Measurements from ENCODE around the gene SPEG. TPM values are rescaled to one million over a fixed set of nuclear protein-coding genes. Genes with fewer than 3 reads are reported as not detected.
"Not testable (repeated sequence)": the region's sequence is repeated elsewhere in the genome, so short reads cannot be mapped to it uniquely, and the experiment has no call there.

Gene SPEG
- total and polyA plus RNA-seq, 4 donors = 81.6 to 1,108 (median 357) TPM

DNA sequence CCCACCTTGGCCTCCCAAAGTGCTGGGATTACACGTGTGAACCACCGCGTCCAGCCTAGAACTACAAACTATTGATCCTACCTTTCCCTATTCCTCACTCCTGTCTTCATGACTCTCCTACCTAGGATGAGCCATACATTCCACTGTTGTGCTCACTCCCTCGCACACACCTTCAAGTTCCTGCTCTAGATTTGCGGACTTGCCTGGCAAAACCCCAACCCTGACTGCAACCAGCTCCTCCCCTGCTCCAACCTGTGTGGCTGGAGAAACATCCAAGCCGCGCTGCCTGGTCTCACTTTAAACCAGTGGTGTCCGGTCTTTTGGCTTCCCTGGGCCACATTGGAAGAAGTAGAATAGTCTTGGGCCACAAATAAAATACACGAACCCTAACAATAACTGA lies 41.9 kb upstream of the SPEG start:
- ATAC-seq (ENCODE audit: low FRiP score) (no peak), DNase-seq (peak in 1 of 2 donors; percentile 45)
- H3K9me3 ChIP-seq (ENCODE audit: control insufficient read depth, low read length) = no peaks in the 10 kb centered on the region
- WGBS, 2 donors = 89 to 90% methylated on average over 9 of the region's 9 CpGs
- H3K4me1 ChIP-seq (ENCODE audit: control insufficient read depth in 1 of 2, insufficient read depth in 2 of 2, low read length in 2 of 2) = no peaks in the 10 kb centered on the region
- H3K4me3 ChIP-seq (ENCODE audit: low read length in 2 of 2) = no peak overlapping the region
- intact Hi-C loops (cut with DNase I) = no loop called here
- H3K36me3 ChIP-seq (ENCODE audit: control insufficient read depth in 1 of 2, insufficient read depth in 2 of 2, low read length in 1 of 2) = no peaks in the 10 kb centered on the region
- H3K27me3 ChIP-seq (ENCODE audit: control insufficient read depth in 1 of 2, insufficient read depth in 2 of 2, low read length in 1 of 2) = no peaks in the 10 kb centered on the region
- H3K27ac ChIP-seq (ENCODE audit: low read depth in 1 of 2, low read length in 2 of 2) = no peak overlapping the region

DNA sequence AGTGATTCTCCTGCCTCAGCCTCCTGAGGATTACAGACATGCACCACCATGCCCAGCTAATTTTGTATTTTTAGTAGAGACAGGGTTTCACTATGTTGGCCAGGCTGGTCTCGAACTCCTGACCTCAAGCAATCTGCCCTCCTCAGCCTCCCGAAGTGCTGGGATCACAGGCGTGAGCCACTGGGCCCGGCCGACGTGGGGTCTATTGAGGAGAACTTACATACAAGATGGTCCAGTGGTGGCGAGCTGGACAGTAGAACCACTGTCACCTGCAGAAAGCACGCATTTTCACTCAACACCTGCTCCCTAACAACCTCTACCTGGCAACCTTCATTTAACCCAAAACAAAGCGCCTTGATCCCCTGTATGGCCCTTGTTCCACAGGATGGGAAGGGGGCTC lies 39.6 kb upstream of the SPEG start:
- ATAC-seq (ENCODE audit: low FRiP score); intact Hi-C loops (cut with DNase I); H3K9me3 ChIP-seq (ENCODE audit: control insufficient read depth, low read length); H3K4me1 ChIP-seq (ENCODE audit: control insufficient read depth in 1 of 2, insufficient read depth in 2 of 2, low read length in 2 of 2); H3K36me3 ChIP-seq (ENCODE audit: control insufficient read depth in 1 of 2, insufficient read depth in 2 of 2, low read length in 1 of 2); H3K4me3 ChIP-seq (ENCODE audit: low read length in 2 of 2); H3K27ac ChIP-seq (ENCODE audit: low read depth in 1 of 2, low read length in 2 of 2); H3K27me3 ChIP-seq (ENCODE audit: control insufficient read depth in 1 of 2, insufficient read depth in 2 of 2, low read length in 1 of 2): not testable (repeated sequence)
- 96% methylated on average over 9 of the region's 9 CpGs for WGBS, 2 donors
- DNase-seq = peak in 1 of 2 donors; percentile 33

DNA sequence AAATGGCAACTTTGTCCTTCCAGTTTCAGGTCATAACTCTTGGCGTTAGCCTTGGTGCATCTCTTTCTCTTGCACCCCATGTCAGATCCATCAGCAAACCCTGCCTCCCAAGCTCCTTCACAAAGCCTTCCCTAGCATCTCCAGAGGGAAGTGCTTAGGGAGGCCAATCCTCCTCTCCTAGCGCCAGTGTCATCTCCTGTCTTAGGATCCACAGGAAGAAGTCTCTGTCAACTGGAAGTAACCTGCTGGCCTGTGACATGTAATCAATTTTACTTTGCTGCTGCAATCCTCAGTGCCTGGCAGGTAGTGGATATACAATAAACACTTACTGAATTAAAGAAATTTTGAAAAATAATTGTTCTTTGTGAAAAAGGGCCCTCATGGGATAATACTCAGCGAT lies 39.0 kb upstream of the SPEG start:
- Histone ChIP-seq H3K27me3 (ENCODE audit: control insufficient read depth in 1 of 2, insufficient read depth in 2 of 2, low read length in 1 of 2) (no peaks in the 10 kb centered on the region), H3K9me3 (ENCODE audit: control insufficient read depth, low read length) (no peaks in the 10 kb centered on the region), H3K27ac (ENCODE audit: low read depth in 1 of 2, low read length in 2 of 2) (no peak overlapping the region), H3K36me3 (ENCODE audit: control insufficient read depth in 1 of 2, insufficient read depth in 2 of 2, low read length in 1 of 2) (no peaks in the 10 kb centered on the region), H3K4me3 (ENCODE audit: low read length in 2 of 2) (no peak overlapping the region), H3K4me1 (ENCODE audit: control insufficient read depth in 1 of 2, insufficient read depth in 2 of 2, low read length in 2 of 2) (no peaks in the 10 kb centered on the region)
- DNase-seq (peak in 1 of 2 donors; percentile 5), ATAC-seq (ENCODE audit: low FRiP score) (no peak)
- intact Hi-C loops (cut with DNase I) = no loop called here
- WGBS, 2 donors = 95% methylated on average over 3 of the region's 3 CpGs

DNA sequence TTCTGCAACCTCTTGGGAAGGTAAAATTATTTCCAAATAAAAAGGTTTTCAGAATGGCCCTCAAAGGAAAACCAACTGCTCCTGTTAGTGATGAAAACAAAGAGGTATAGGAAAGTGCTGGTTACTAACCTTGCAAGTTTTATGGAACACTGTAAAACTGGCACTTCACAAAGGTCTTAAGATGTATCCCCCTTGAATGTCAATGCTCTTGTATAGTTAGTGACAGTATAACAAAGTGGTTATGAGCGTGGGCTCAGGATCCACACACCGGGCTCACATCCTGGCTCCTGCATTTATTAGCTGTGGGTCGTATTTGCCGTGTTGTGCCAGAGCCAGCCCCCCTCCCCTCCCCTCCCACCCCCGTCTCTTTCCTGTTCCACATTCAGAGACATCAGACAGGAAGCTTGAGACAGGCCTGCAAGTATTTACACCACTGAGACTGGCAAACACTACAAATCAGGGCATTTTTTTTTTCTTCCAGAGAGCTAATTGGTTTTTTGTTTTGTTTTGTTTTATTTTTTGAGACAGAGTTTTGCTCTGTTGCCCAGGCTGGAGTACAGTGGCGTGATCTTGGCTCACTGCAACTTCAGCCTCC lies 37.7 kb upstream of the SPEG start:
- intact Hi-C loops (cut with DNase I) = no loop called here
- 70 to 76% methylated on average over 6 of the region's 6 CpGs for WGBS, 2 donors
- H3K27ac ChIP-seq (ENCODE audit: low read depth in 1 of 2, low read length in 2 of 2) = no peak overlapping the region
- DNase-seq (peak in 1 of 2 donors; percentile 5), ATAC-seq (ENCODE audit: low FRiP score) (no peak)
- H3K27me3 ChIP-seq (ENCODE audit: control insufficient read depth in 1 of 2, insufficient read depth in 2 of 2, low read length in 1 of 2) = no peaks in the 10 kb centered on the region
- no peak overlapping the region for H3K4me3 ChIP-seq (ENCODE audit: low read length in 2 of 2)
- no peaks in the 10 kb centered on the region for H3K4me1 ChIP-seq (ENCODE audit: control insufficient read depth in 1 of 2, insufficient read depth in 2 of 2, low read length in 2 of 2)
- no peaks in the 10 kb centered on the region for H3K36me3 ChIP-seq (ENCODE audit: control insufficient read depth in 1 of 2, insufficient read depth in 2 of 2, low read length in 1 of 2)
- no peaks in the 10 kb centered on the region for H3K9me3 ChIP-seq (ENCODE audit: control insufficient read depth, low read length)

DNA sequence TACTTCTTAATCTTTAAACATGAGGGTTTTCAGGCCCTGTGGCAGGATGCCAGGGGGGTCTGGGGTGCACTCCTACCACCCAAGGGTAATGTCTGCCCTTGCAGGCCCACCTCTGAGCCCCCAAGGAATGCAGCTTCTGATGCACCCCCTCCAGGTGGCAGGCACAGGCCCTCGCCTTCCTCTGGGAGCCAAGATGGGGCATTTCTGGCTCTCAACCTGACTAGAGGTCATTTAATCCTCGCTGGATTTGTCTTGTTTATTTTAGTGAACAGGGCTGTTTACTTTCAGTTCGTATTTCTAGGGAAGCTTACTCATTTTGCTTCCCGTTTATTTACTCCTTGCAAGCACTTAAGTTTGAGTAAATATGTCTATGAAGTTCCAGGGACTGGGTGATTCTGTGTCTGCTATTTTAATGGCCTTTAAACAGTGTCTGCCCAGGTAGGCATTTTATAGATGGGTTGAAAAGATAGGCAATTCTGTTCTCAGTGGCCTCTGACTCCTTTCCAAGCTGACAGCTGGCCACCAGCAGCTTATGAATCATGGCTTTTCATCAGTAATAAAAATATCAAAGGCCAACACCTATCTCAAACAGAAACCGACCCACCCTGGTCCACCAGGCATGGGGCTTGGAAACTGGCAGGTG lies 35.8 kb upstream of the SPEG start:
- peak in 1 of 2 donors; percentile 71 for DNase-seq
- no peaks in the 10 kb centered on the region for H3K4me1 ChIP-seq (ENCODE audit: control insufficient read depth in 1 of 2, insufficient read depth in 2 of 2, low read length in 2 of 2)
- no peak overlapping the region for H3K4me3 ChIP-seq (ENCODE audit: low read length in 2 of 2)
- no peaks in the 10 kb centered on the region for H3K27me3 ChIP-seq (ENCODE audit: control insufficient read depth in 1 of 2, insufficient read depth in 2 of 2, low read length in 1 of 2)
- ATAC-seq (ENCODE audit: low FRiP score) = no peak
- no peaks in the 10 kb centered on the region for H3K36me3 ChIP-seq (ENCODE audit: control insufficient read depth in 1 of 2, insufficient read depth in 2 of 2, low read length in 1 of 2)
- H3K9me3 ChIP-seq (ENCODE audit: control insufficient read depth, low read length) = no peaks in the 10 kb centered on the region
- intact Hi-C loops (cut with DNase I) = no loop called here
- H3K27ac ChIP-seq (ENCODE audit: low read depth in 1 of 2, low read length in 2 of 2) = no peak overlapping the region
- WGBS, 2 donors = 66 to 67% methylated on average over 5 of the region's 5 CpGs

DNA sequence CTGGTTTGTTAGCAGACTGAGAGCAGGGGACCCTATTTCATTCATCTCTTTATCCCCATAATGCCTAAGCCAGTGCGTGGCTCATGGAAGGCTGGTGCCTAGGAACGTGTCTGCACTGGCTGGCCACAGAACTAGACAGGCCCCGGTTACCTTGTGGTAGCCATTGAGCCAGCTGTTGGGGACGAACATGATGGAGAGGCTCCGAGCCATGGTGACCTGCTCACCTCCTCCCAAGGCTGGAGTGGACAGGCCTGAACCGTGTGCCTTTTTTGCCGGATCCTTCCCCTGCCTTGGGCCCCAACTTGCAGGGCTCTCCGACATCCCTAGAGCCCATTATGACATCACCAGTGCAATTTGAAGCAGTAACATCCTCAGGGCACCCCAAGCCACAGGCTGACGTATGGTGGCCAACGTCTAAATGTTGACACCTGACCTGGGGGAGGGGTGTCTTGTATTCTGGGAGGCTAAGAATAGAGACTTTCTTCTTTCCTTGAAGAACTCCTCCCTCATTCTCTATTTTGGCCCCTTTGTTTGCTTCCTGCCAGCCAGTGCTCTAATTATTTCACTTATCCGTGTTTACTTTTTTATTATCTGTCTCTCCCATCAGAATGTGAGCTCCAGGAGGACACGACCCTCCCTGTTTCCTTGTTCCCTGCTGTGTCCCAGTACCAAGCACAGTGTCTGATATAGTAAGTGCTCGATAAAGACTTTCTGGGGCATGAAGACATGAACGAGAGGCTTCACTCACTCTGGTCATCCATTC lies 34.7 kb upstream of the SPEG start:
- 77 to 80% methylated on average over 14 of the region's 14 CpGs for WGBS, 2 donors

DNA sequence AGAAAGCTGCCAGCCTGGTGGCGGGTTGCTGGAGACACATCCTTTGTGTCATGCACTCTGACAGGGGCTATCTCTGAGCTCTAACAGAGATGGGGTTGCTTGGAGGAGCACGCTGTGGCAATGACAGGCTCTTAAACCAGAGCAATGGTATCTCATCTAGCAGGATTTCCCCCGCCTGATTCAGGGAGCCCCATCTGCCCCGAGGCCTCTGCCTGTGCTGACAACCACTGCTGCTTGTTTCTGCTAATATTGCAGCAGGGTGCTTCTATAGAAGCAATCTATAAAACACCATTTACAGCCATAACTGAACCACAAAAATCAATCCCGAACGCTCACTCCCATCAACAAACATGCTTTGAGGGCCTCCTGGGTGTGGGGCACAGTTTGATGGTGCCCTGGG lies 34.1 kb upstream of the SPEG start:
- Histone ChIP-seq H3K27ac (ENCODE audit: low read depth in 1 of 2, low read length in 2 of 2) (no peak overlapping the region), H3K4me3 (ENCODE audit: low read length in 2 of 2) (no peak overlapping the region), H3K9me3 (ENCODE audit: control insufficient read depth, low read length) (no peaks in the 10 kb centered on the region), H3K27me3 (ENCODE audit: control insufficient read depth in 1 of 2, insufficient read depth in 2 of 2, low read length in 1 of 2) (no peaks in the 10 kb centered on the region), H3K36me3 (ENCODE audit: control insufficient read depth in 1 of 2, insufficient read depth in 2 of 2, low read length in 1 of 2) (no peaks in the 10 kb centered on the region), H3K4me1 (ENCODE audit: control insufficient read depth in 1 of 2, insufficient read depth in 2 of 2, low read length in 2 of 2) (no peaks in the 10 kb centered on the region)
- peak in 1 of 2 donors; percentile 12 for DNase-seq
- whole genome bisulfite sequencing, 2 donors = 63% methylated on average over 6 of the region's 6 CpGs
- ATAC-seq (ENCODE audit: low FRiP score) = no peak
- intact Hi-C loops (cut with DNase I) = loop anchor here (10.0 kb wide), 2 partner anchors 54 to 284 kb away; no protein-coding TSS in a partner anchor

More for the DNA sequence above, 34.7 kb upstream of the SPEG start:
- Histone ChIP-seq H3K27ac (ENCODE audit: low read depth in 1 of 2, low read length in 2 of 2) (no peak overlapping the region), H3K27me3 (ENCODE audit: control insufficient read depth in 1 of 2, insufficient read depth in 2 of 2, low read length in 1 of 2) (no peaks in the 10 kb centered on the region), H3K4me1 (ENCODE audit: control insufficient read depth in 1 of 2, insufficient read depth in 2 of 2, low read length in 2 of 2) (no peaks in the 10 kb centered on the region), H3K4me3 (ENCODE audit: low read length in 2 of 2) (no peak overlapping the region), H3K36me3 (ENCODE audit: control insufficient read depth in 1 of 2, insufficient read depth in 2 of 2, low read length in 1 of 2) (no peaks in the 10 kb centered on the region), H3K9me3 (ENCODE audit: control insufficient read depth, low read length) (no peaks in the 10 kb centered on the region)
- DNase-seq = peak in 1 of 2 donors; percentile 22
- ATAC-seq (ENCODE audit: low FRiP score) = no peak
- intact Hi-C loops (cut with DNase I) = loop anchor here (10.0 kb wide), 2 partner anchors 55 to 285 kb away; no protein-coding TSS in a partner anchor

DNA sequence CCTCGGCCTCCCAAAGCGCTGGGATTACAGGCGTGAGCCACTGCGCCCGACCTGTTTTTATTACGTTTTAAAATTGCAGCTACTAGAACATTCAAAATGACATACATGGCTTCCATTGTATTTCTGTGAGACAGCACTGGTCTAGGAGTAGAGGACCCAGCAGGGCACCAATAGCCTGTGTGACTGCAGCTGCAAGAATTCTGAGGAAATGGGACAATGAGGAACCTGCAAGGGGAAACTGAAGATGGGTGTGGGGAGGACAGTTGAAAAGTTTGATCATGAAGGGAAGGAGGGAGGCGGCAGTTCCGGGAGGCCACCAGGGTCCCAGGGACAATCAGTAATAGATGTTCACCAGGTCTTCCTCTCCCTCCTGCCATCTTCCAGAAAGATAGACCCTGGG lies 33.0 kb upstream of the SPEG start:
- Histone ChIP-seq H3K27ac (ENCODE audit: low read depth in 1 of 2, low read length in 2 of 2) (no peak overlapping the region), H3K36me3 (ENCODE audit: control insufficient read depth in 1 of 2, insufficient read depth in 2 of 2, low read length in 1 of 2) (no peaks in the 10 kb centered on the region), H3K9me3 (ENCODE audit: control insufficient read depth, low read length) (no peaks in the 10 kb centered on the region), H3K27me3 (ENCODE audit: control insufficient read depth in 1 of 2, insufficient read depth in 2 of 2, low read length in 1 of 2) (no peaks in the 10 kb centered on the region), H3K4me1 (ENCODE audit: control insufficient read depth in 1 of 2, insufficient read depth in 2 of 2, low read length in 2 of 2) (peaks cover 0 to under 1% of the 10 kb centered on the region in 2 donors), H3K4me3 (ENCODE audit: low read length in 2 of 2) (no peak overlapping the region)
- ATAC-seq (ENCODE audit: low FRiP score) = no peak
- DNase-seq = peak in 1 of 2 donors; percentile 49
- 91 to 96% methylated on average over 8 of the region's 8 CpGs for WGBS, 2 donors
- intact Hi-C loops (cut with DNase I) = loop anchor here (2.0 to 10.0 kb wide), 3 partner anchors 53 to 283 kb away; no protein-coding TSS in a partner anchor
